Neural cell (in vitro differentiated cells): ENCODE results near the gene PLA2G1B. TPM values are rescaled to one million over a fixed set of nuclear protein-coding genes. Genes with fewer than 3 reads are reported as not detected.

ENCODE experiments used
- H2AFZ ChIP-seq: fragments of 200-600, 300-800 bp; sonication (generic), shearing (Covaris generic); 2 replicates; pipeline ENCODE4 v1.6.0; 2014; ENCODE audit warnings: low read depth, mild to moderate bottlenecking, antibody characterized with exemption, low read length, moderate library complexity
- H3F3A ChIP-seq: fragments of 200-600 bp; shearing (Covaris generic); 2 replicates; pipeline ENCODE4 v1.6.1; 2016; ENCODE audit warnings: mild to moderate bottlenecking, moderate library complexity, mixed read lengths, antibody characterized with exemption, low read length; ENCODE audit not compliant: insufficient read depth, poor library complexity, severe bottlenecking
- H3K27ac ChIP-seq: fragments of 200-600, 300-800 bp; sonication (generic), shearing (Covaris generic); 2 replicates; pipeline ENCODE4 v1.5.1; 2014; ENCODE audit warnings: mild to moderate bottlenecking, low read length, moderate library complexity
- H3K27me3 ChIP-seq: fragments of 300-800, 200-600 bp; sonication (generic), shearing (Covaris generic); 2 replicates; pipeline ENCODE4 v1.6.0; 2014; ENCODE audit warnings: mild to moderate bottlenecking, low read depth, low read length, moderate library complexity; ENCODE audit not compliant: insufficient read depth
- H3K36me3 ChIP-seq: fragments of 300-800, 200-600 bp; sonication (generic), shearing (Covaris generic); 2 replicates; pipeline ENCODE4 v1.5.1; 2014; ENCODE audit warnings: mild to moderate bottlenecking, antibody characterized with exemption, low read length, moderate library complexity; ENCODE audit not compliant: insufficient read depth
- H3K4me2 ChIP-seq: fragments of 300-800, 200-600 bp; sonication (generic), shearing (Covaris generic); 2 replicates; pipeline ENCODE4 v1.6.0; 2014; ENCODE audit warnings: mild to moderate bottlenecking, low read length
- H3K4me3 ChIP-seq: fragments of 300-800, 200-600 bp; sonication (generic), shearing (Covaris generic); 2 replicates; pipeline ENCODE4 v1.5.1; 2014; ENCODE audit warnings: mild to moderate bottlenecking, low read length, moderate library complexity
- H3K79me2 ChIP-seq: fragments of 200-600 bp; shearing (Covaris generic); replicated peaks from 2 replicates; pipeline ENCODE4 v1.6.0; 2014; ENCODE audit warnings: mild to moderate bottlenecking, low read length, moderate library complexity; ENCODE audit not compliant: insufficient read depth
- H3K9ac ChIP-seq: fragments of 300-800, 200-600 bp; sonication (generic), shearing (Covaris generic); 2 replicates; pipeline ENCODE4 v1.6.1; 2016; ENCODE audit warnings: mild to moderate bottlenecking, low read length, mixed read lengths
- H3K9me2 ChIP-seq: fragments of 200-600 bp; shearing (Covaris generic); 2 replicates; pipeline ENCODE4 v1.6.1; 2016; ENCODE audit warnings: mild to moderate bottlenecking, low read length, mixed read lengths; ENCODE audit not compliant: insufficient read depth
- H3K9me3 ChIP-seq: fragments of 200-600, 300-800 bp; sonication (generic), shearing (Covaris generic); 2 replicates; pipeline ENCODE4 v1.6.1; 2016; ENCODE audit warnings: mild to moderate bottlenecking, mixed run types, low read length, moderate library complexity, mixed read lengths
- H4K20me1 ChIP-seq: fragments of 200-600 bp; shearing (Covaris generic); 2 replicates; pipeline ENCODE4 v1.6.1; 2016; ENCODE audit warnings: mild to moderate bottlenecking, mixed run types; ENCODE audit not compliant: insufficient read depth
- CTCF ChIP-seq: fragments of 450-650 bp; IDR thresholded peaks from 2 replicates; pipeline ENCODE4 v1.5.1; 2014; ENCODE audit warnings: antibody characterized with exemption, mild to moderate bottlenecking, moderate library complexity; ENCODE audit not compliant: poor library complexity, severe bottlenecking
- EP300 ChIP-seq: fragments of 450-650 bp; conservative IDR thresholded peaks from 2 replicates; pipeline ENCODE4 v1.6.1; 2014; ENCODE audit warnings: antibody characterized with exemption, mild to moderate bottlenecking, moderate library complexity; ENCODE audit not compliant: poor library complexity, severe bottlenecking
- EZH2 ChIP-seq: fragments of 200-600, 300-800 bp; shearing (Covaris generic), sonication (generic); IDR thresholded peaks from 2 replicates; pipeline ENCODE4 v1.6.1; 2014; ENCODE audit warnings: antibody characterized with exemption, low read length, borderline replicate concordance, mild to moderate bottlenecking; ENCODE audit not compliant: insufficient read depth, poor library complexity, severe bottlenecking
- MXI1 ChIP-seq: fragments of 450-650 bp; conservative IDR thresholded peaks from 2 replicates; pipeline ENCODE4 v1.6.1; 2014; ENCODE audit warnings: antibody characterized with exemption, mild to moderate bottlenecking; ENCODE audit not compliant: poor library complexity, severe bottlenecking
- POLR2AphosphoS5 ChIP-seq: IDR thresholded peaks from 2 replicates; pipeline ENCODE4 v1.6.1; 2012
- RAD21 ChIP-seq: fragments of 450-650 bp; conservative IDR thresholded peaks from 2 replicates; pipeline ENCODE4 v1.6.1; 2014; ENCODE audit warnings: antibody characterized with exemption, mild to moderate bottlenecking, moderate library complexity
- REST ChIP-seq: IDR thresholded peaks from 2 replicates; pipeline ENCODE4 v1.6.1; 2012; ENCODE audit warnings: borderline replicate concordance
- SMC3 ChIP-seq: fragments of 450-650 bp; conservative IDR thresholded peaks from 2 replicates; pipeline ENCODE4 v1.6.1; 2014; ENCODE audit warnings: antibody characterized with exemption, mild to moderate bottlenecking, moderate library complexity; ENCODE audit not compliant: poor library complexity
- TAF1 ChIP-seq: IDR thresholded peaks from 2 replicates; pipeline ENCODE4 v1.6.1; 2012; ENCODE audit warnings: low read depth
- polyA plus RNA-seq: library from polyadenylated mRNA; depleted of rRNA; stranded (reverse); fragments of >200 nt; gene quantifications from 2 replicates; pipeline ENCODE4 v1.2.3, GENCODE V29; 2014

PLA2G1B gene
- polyA plus RNA-seq, 1 donor from 2014 or later = not detected

DNA sequence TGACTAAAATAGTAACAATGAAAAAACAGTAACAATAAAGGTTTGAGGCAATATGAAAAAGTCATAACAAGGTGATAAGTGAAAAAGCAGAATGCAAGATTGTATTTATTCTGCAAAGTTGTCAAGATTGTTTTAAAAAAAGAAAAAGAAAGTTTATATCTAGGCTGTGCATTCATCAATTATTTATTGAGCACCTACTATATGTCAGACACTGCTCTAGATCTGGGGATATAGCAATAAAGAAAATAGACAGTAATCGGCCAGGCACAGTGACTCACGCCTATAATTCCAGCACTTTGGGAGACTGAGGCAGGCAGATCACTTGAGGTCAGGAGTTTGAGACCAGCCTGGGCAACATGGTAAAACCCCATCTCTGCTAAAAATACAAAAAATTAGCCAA is 3.8 kb downstream of the PLA2G1B start:
- no peak overlapping the region for H3K4me2 ChIP-seq
- H3K4me3 ChIP-seq = no peak overlapping the region
- H4K20me1 ChIP-seq = no peaks in the 10 kb centered on the region
- H3K9me3 ChIP-seq = no peaks in the 10 kb centered on the region
- TF ChIP-seq EZH2 (no peak), SMC3 (no peak), REST (no peak), TAF1 (no peak), CTCF (no peak), EP300 (no peak), MXI1 (no peak)
- no peak overlapping the region for H2AFZ ChIP-seq
- H3K27ac ChIP-seq = no peak overlapping the region
- H3K9ac ChIP-seq = no peak overlapping the region
- no peaks in the 10 kb centered on the region for H3K36me3 ChIP-seq
- no peaks in the 10 kb centered on the region for H3K79me2 ChIP-seq
- no peaks in the 10 kb centered on the region for H3F3A ChIP-seq
- no peaks in the 10 kb centered on the region for H3K27me3 ChIP-seq
- no peaks in the 10 kb centered on the region for H3K9me2 ChIP-seq

DNA sequence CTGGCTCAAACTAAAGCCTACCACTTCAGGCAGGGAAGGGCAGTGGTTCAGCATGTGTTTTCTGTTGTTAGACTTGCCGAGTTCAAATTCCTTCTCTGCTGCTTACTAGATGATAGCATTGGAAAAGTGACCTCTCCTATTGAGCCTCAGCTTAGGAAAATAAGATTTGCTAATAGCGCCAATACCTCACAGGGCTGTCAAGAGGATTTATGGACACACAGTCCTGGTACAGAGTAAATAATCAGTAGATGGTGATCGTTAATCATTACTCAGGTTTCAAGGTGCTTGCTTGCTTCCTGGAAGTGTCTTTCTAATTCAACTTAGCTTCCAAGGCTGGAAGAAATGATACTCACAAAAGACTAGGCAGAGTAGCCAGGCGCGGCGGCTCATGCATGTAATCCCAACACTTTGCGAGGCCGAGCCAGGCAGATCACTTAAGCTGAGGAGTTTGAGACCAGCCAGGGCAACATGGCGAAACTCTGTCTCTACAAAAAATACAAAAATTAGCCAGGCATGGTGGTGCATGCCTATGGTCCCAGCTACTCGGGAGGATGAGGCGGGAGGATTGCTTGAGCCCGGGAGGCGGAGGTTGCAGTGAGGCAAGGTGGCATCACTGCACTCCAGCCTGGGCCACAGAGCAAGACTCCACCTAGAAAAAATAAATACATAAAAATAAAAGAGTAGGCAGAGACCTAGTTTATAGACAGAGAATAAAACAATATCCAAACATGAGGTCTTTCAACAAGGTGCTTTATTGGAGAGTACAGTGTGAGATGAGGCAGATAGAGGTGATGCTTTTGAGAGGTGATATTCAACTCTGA is 6.0 kb downstream of the PLA2G1B start:
- H4K20me1 ChIP-seq = no peaks in the 10 kb centered on the region
- no peaks in the 10 kb centered on the region for H3K9me2 ChIP-seq
- H3K79me2 ChIP-seq = no peaks in the 10 kb centered on the region
- H2AFZ ChIP-seq = no peak overlapping the region
- H3K4me3 ChIP-seq = no peak overlapping the region
- H3K9me3 ChIP-seq = no peaks in the 10 kb centered on the region
- no peak overlapping the region for H3K4me2 ChIP-seq
- H3K27me3 ChIP-seq = no peaks in the 10 kb centered on the region
- H3K9ac ChIP-seq = no peak overlapping the region
- no peak for TF ChIP-seq REST
- TF ChIP-seq EZH2 = no peak
- no peak for TF ChIP-seq SMC3
- no peak for TF ChIP-seq POLR2AphosphoS5
- TF ChIP-seq RAD21 = no peak
- no peak for TF ChIP-seq TAF1
- TF ChIP-seq EP300 = no peak
- TF ChIP-seq MXI1 = no peak
- no peak for TF ChIP-seq CTCF
- no peak overlapping the region for H3K27ac ChIP-seq
- no peaks in the 10 kb centered on the region for H3K36me3 ChIP-seq
- no peaks in the 10 kb centered on the region for H3F3A ChIP-seq
